Tibial nerve (tissue), 4 donors: ENCODE data around the gene RICTOR. TPM values are rescaled to one million over a fixed set of nuclear protein-coding genes. Genes with fewer than 3 reads are reported as not detected.

Experiments used
- DNase-seq, 2 donors: peaks; one replicate each; pipeline ENCODE4 v3.0.0-alpha.2; 2019; ENCODE audit warnings: low spot score in 2 of 2
- H3K27ac ChIP-seq, 4 donors: fragments of 200-600 bp; sonication (generic) in 3 of 4; one replicate each; pipeline ENCODE4 v1.5.1; 2017 to 2019; ENCODE audit warnings: mild to moderate bottlenecking in 1 of 4
- H3K27me3 ChIP-seq, 2 donors: fragments of 200-600 bp; sonication (generic) in 1 of 2; one replicate each; pipeline versions ENCODE4 v1.5.1 to v1.6.0; 2017 to 2019
- H3K36me3 ChIP-seq, 3 donors: fragments of 200-600 bp; sonication (generic); one replicate each; pipeline ENCODE4 v1.5.1; 2018 to 2019
- H3K4me1 ChIP-seq, 4 donors: fragments of 200-600 bp; sonication (generic) in 3 of 4; one replicate each; pipeline ENCODE4 v1.5.1; 2017 to 2019
- H3K4me3 ChIP-seq, 4 donors: fragments of 200-600 bp; sonication (generic) in 3 of 4; one replicate each; pipeline ENCODE4 v1.5.1; 2017 to 2019; ENCODE audit warnings: mild to moderate bottlenecking in 1 of 4, moderate library complexity in 1 of 4
- H3K9me3 ChIP-seq, 4 donors: fragments of 200-600 bp; sonication (generic) in 3 of 4; one replicate each; pipeline ENCODE4 v1.5.1; 2017 to 2019
- CTCF ChIP-seq, 5 experiments: fragments of 200-600 bp in 3 of 5; fragments of 450-650 bp in 2 of 5; sonication (generic) in 3 of 5; IDR thresholded peaks; one replicate each; pipeline ENCODE4 v1.5.1; 2016 to 2019; ENCODE audit warnings: antibody characterized with exemption in 5 of 5, mild to moderate bottlenecking in 3 of 5, moderate library complexity in 2 of 5
- EP300 ChIP-seq, 2 donors: sonication (generic); formaldehyde crosslinking; IDR thresholded peaks; one replicate each; pipeline ENCODE4 v1.6.1; 2017; ENCODE audit warnings: antibody characterized with exemption in 2 of 2, mild to moderate bottlenecking in 1 of 2
- POLR2A ChIP-seq, 2 donors: fragments of 450-650 bp; IDR thresholded peaks; one replicate each; pipeline ENCODE4 v1.6.1; 2017; ENCODE audit warnings: antibody characterized with exemption in 2 of 2, mild to moderate bottlenecking in 2 of 2, moderate library complexity in 2 of 2
- WGBS, 2 donors: methylation state at CpG; one replicate each; pipeline ENCODE4 v1.1.5; 2018; 5-methylcytosine and 5-hydroxymethylcytosine counted together
- total RNA-seq, 4 donors: library from RNA; depleted of rRNA; stranded (reverse); fragments of >200 nt; gene quantifications; one replicate each; pipeline ENCODE4 v1.1.0, GENCODE V29; 2016

RICTOR gene
- total RNA-seq, 4 donors from 2014 or later = 33.9 to 59.0 (median 44.3) TPM

GRCh38 chr5:39099831-39100230 lies 25.6 kb upstream of the RICTOR start:
- H3K27ac ChIP-seq = no peak overlapping the region
- no peaks in the 10 kb centered on the region for H3K27me3 ChIP-seq
- TF ChIP-seq POLR2A (IDR thresholded peaks at IDR 0.05) (no peak), CTCF (IDR thresholded peaks at IDR 0.05) (no peak), EP300 (IDR thresholded peaks at IDR 0.05) (no peak)
- H3K36me3 ChIP-seq = no peaks in the 10 kb centered on the region
- H3K9me3 ChIP-seq = no peaks in the 10 kb centered on the region
- no peaks in the 10 kb centered on the region for H3K4me1 ChIP-seq
- no peak for DNase-seq
- H3K4me3 ChIP-seq = no peak overlapping the region

DNA sequence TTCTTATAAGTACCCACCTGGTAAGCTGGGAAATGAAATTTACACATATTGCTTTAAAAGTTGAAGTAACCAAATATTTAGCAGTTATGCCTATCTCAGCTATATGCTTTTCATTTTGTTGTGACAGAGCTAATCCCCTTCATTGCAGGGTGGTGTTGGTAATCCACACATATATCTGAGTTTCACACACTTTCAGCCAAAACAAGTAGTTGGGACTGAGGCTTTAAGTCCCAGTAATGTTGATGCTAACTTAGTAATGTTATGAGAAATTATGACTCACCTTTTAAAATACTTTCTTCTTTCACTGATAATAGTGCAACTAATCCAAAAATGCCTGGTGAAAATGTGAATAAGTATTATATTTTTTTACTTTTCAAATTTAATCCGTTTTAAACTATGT lies 19.2 kb upstream of the RICTOR start:
- H3K4me1 ChIP-seq = no peaks in the 10 kb centered on the region
- H3K27ac ChIP-seq = no peak overlapping the region
- TF ChIP-seq POLR2A (IDR thresholded peaks at IDR 0.05) (no peak), EP300 (IDR thresholded peaks at IDR 0.05) (no peak), CTCF (IDR thresholded peaks at IDR 0.05) (no peak)
- no peaks in the 10 kb centered on the region for H3K36me3 ChIP-seq
- DNase-seq = no peak
- no peaks in the 10 kb centered on the region for H3K27me3 ChIP-seq
- H3K9me3 ChIP-seq = peaks cover 0 to 9% (median 2%) of the 10 kb centered on the region in 4 donors
- WGBS, 2 donors = 38 to 48% methylated on average over 1 of the region's 1 CpG
- H3K4me3 ChIP-seq = no peak overlapping the region

GRCh38 chr5:39092581-39093351 lies 18.6 kb upstream of the RICTOR start:
- WGBS, 2 donors = 47 to 66% methylated on average over 4 of the region's 4 CpGs
- Histone ChIP-seq H3K27me3 (no peaks in the 10 kb centered on the region), H3K4me3 (no peak overlapping the region), H3K36me3 (no peaks in the 10 kb centered on the region), H3K9me3 (peaks cover 0 to 9% (median 2%) of the 10 kb centered on the region in 4 donors), H3K27ac (no peak overlapping the region), H3K4me1 (no peaks in the 10 kb centered on the region)
- DNase-seq = no peak
- TF ChIP-seq EP300 (IDR thresholded peaks at IDR 0.05) (no peak), CTCF (IDR thresholded peaks at IDR 0.05) (no peak), POLR2A (IDR thresholded peaks at IDR 0.05) (no peak)

GRCh38 chr5:39091940-39092580 lies 17.9 kb upstream of the RICTOR start:
- no peaks in the 10 kb centered on the region for H3K4me1 ChIP-seq
- peaks cover 0 to 9% (median 2%) of the 10 kb centered on the region in 4 donors for H3K9me3 ChIP-seq
- no peak overlapping the region for H3K27ac ChIP-seq
- no peak overlapping the region for H3K4me3 ChIP-seq
- no peaks in the 10 kb centered on the region for H3K36me3 ChIP-seq
- 77 to 79% methylated on average over 7 of the region's 7 CpGs for WGBS, 2 donors
- H3K27me3 ChIP-seq = no peaks in the 10 kb centered on the region
- TF ChIP-seq EP300 (IDR thresholded peaks at IDR 0.05) (no peak), POLR2A (IDR thresholded peaks at IDR 0.05) (no peak), CTCF (IDR thresholded peaks at IDR 0.05) (no peak)
- DNase-seq = no peak

- no peaks in the 10 kb centered on the region for H3K9me3 ChIP-seq
- no peak for DNase-seq
- H3K36me3 ChIP-seq = no peaks in the 10 kb centered on the region
- TF ChIP-seq CTCF (IDR thresholded peaks at IDR 0.05) (no peak), POLR2A (IDR thresholded peaks at IDR 0.05) (no peak), EP300 (IDR thresholded peaks at IDR 0.05) (no peak)
- H3K4me1 ChIP-seq = no peaks in the 10 kb centered on the region
- no peaks in the 10 kb centered on the region for H3K27me3 ChIP-seq
- WGBS, 2 donors = 85 to 88% methylated on average over 1 of the region's 1 CpG
- no peak overlapping the region for H3K4me3 ChIP-seq
- H3K27ac ChIP-seq = no peak overlapping the region
Observed at GRCh38 chr5:39083968-39084367, 9.8 kb upstream of the RICTOR start.
